Measurements from ENCODE around the gene ASPDH. TPM values are rescaled to one million over a fixed set of nuclear protein-coding genes. Genes with fewer than 3 reads are reported as not detected.

The ASPDH gene
- total RNA-seq, 1 experiment from 2014 or later: not detected

DNA sequence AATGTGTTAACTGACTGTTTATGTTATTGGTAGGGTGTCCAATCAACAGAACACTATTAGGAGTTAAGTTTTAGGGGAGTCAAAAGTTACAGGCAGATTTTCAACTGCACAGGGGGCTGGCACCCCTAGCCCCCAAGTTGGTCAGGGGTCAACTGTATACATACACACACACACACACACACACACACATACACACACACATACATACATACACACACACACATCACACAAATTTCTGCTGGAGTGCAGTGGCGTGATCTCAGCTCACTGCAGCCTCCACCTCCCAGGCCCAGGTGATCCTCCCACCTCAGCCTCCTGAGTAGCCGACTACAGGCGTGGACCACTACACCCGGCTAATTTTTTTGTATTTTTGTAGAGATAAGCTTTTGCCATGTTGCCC, 44.3 kb upstream of the ASPDH start:
- H3K9me3 Mint-ChIP-seq: no peaks in the 10 kb centered on the region

More for the DNA sequence above, 44.3 kb upstream of the ASPDH start:
- no peak for DNase-seq
- Histone ChIP-seq H2BK15ac (ENCODE audit: low read depth, low read length) (no peak overlapping the region), H2BK5ac (ENCODE audit: insufficient read length, low read length) (no peak overlapping the region), H3K4ac (ENCODE audit: low read depth, low read length) (no peak overlapping the region), H2BK12ac (ENCODE audit: insufficient read length, low read depth, low read length) (no peak overlapping the region), H3K4me2 (ENCODE audit: insufficient read depth, insufficient read length, low read length) (no peak overlapping the region), H3K23me2 (ENCODE audit: insufficient read length, low read depth, low read length, poor library complexity, severe bottlenecking) (peaks cover 18% of the 10 kb centered on the region), H3K79me1 (ENCODE audit: insufficient read depth, low read depth, low read length, poor library complexity, severe bottlenecking) (no peaks in the 10 kb centered on the region), H4K5ac (ENCODE audit: insufficient read length, low read depth, low read length) (no peak overlapping the region), H3K56ac (ENCODE audit: insufficient read length, low read depth, low read length) (no peak overlapping the region), H3K23ac (ENCODE audit: insufficient read length, low read depth, low read length) (no peak overlapping the region), H3T11ph (ENCODE audit: low read length) (no peak overlapping the region), H3K4me1 (ENCODE audit: insufficient read depth, low read length) (no peaks in the 10 kb centered on the region), H3K14ac (ENCODE audit: insufficient read depth, low read length) (no peak overlapping the region), H3K79me2 (ENCODE audit: insufficient read depth, low read length) (no peaks in the 10 kb centered on the region), H3K18ac (ENCODE audit: insufficient read length, low read depth, low read length) (no peak overlapping the region), H2AK5ac (ENCODE audit: insufficient read length, low read length) (no peak overlapping the region), H3K9me3 (ENCODE audit: control insufficient read depth, low read depth, low read length) (no peaks in the 10 kb centered on the region), H3K27ac (ENCODE audit: insufficient read length, low read depth, low read length) (no peak overlapping the region), H4K8ac (replicated peaks; ENCODE audit: insufficient read length, low read depth, low read length) (no peak overlapping the region), H3K27me3 (ENCODE audit: insufficient read depth, low read length) (no peaks in the 10 kb centered on the region; the same call in 1 of the 2 replicates), H4K91ac (ENCODE audit: insufficient read length, low read depth, low read length) (no peak overlapping the region), H2AFZ (ENCODE audit: low read length) (no peak overlapping the region), H4K20me1 (ENCODE audit: control insufficient read depth, insufficient read depth, insufficient read length) (no peaks in the 10 kb centered on the region), H2BK20ac (ENCODE audit: low read depth, low read length, poor library complexity, severe bottlenecking) (no peak overlapping the region), H3K9ac (ENCODE audit: extremely low read depth, insufficient read length, low read length) (no peak overlapping the region), H2BK120ac (ENCODE audit: low read depth, low read length, poor library complexity, severe bottlenecking) (no peak overlapping the region)
- TF ChIP-seq, protein P1, sequence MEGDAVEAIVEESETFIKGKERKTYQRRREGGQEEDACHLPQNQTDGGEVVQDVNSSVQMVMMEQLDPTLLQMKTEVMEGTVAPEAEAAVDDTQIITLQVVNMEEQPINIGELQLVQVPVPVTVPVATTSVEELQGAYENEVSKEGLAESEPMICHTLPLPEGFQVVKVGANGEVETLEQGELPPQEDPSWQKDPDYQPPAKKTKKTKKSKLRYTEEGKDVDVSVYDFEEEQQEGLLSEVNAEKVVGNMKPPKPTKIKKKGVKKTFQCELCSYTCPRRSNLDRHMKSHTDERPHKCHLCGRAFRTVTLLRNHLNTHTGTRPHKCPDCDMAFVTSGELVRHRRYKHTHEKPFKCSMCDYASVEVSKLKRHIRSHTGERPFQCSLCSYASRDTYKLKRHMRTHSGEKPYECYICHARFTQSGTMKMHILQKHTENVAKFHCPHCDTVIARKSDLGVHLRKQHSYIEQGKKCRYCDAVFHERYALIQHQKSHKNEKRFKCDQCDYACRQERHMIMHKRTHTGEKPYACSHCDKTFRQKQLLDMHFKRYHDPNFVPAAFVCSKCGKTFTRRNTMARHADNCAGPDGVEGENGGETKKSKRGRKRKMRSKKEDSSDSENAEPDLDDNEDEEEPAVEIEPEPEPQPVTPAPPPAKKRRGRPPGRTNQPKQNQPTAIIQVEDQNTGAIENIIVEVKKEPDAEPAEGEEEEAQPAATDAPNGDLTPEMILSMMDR (conservative IDR thresholded peaks at IDR 0.05): no peak
- Mint-ChIP-seq H3K36me3 (ENCODE audit: insufficient read depth in 1 of 3, low read depth in 3 of 3) (no peaks in the 10 kb centered on the region; a peak in 1 of 7 replicates), H3K4me3 (peak overlapping the region in 1 of 2 experiments; percentile 50; a peak in 2 of 5 replicates), H3K27me3 (ENCODE audit: low read depth) (peaks cover 89% of the 10 kb centered on the region), H3K27ac (peak overlapping the region in 1 of 3 experiments; percentile 80; a peak in 1 of 7 replicates), H3K4me1 (peaks cover 18 to 31% of the 10 kb centered on the region in 2 experiments)
- WGBS (ENCODE audit: extremely low coverage, insufficient read length, low lambda C conversion rate): no CpG with 5 or more reads among the region's 4 CpGs
